Colonic mucosa (tissue), 4 donors: Measurements from ENCODE around the gene ZNF792. TPM values are rescaled to one million over a fixed set of nuclear protein-coding genes. Genes with fewer than 3 reads are reported as not detected.

Experiments used
- DNase-seq: peaks from one replicate; pipeline ENCODE4 v3.0.0-alpha.2; 2020
- H3K27ac ChIP-seq: fragments of 200-600 bp; one replicate; pipeline ENCODE4 v1.8.0; 2021
- H3K27me3 ChIP-seq: fragments of 200-600 bp; one replicate; pipeline ENCODE4 v1.8.0; 2021
- H3K36me3 ChIP-seq: fragments of 200-600 bp; one replicate; pipeline ENCODE4 v1.8.0; 2021
- H3K4me1 ChIP-seq: fragments of 200-600 bp; one replicate; pipeline ENCODE4 v1.8.0; 2021; ENCODE audit warnings: mild to moderate bottlenecking
- H3K4me3 ChIP-seq: fragments of 200-600 bp; one replicate; pipeline ENCODE4 v1.8.0; 2021
- H3K9ac ChIP-seq, 2 donors: one replicate each; pipeline ENCODE4 v1.7.0; 2013; ENCODE audit warnings: control low read depth in 2 of 2, low read depth in 2 of 2, low read length in 2 of 2
- H3K9me3 ChIP-seq: fragments of 200-600 bp; one replicate; pipeline ENCODE4 v1.8.0; 2021
- CTCF ChIP-seq: fragments of 200-600 bp; IDR thresholded peaks from one replicate; pipeline ENCODE4 v1.8.0; 2022; ENCODE audit warnings: antibody characterized with exemption, mild to moderate bottlenecking
- intact Hi-C: fragments of 100-400 bp; cut with DNase I; formaldehyde crosslinking; loops from one replicate; pipeline ENCODE4 v1.14.1; 2022
- total RNA-seq, 2 donors: library from RNA; stranded (reverse); fragmentation: NEBNext Ultra II Directional in 1 of 2; extraction: Animal tissue kit (Norgen Biotek cat#: 25700) in 1 of 2; gene quantifications; one replicate each; pipeline ENCODE4 v1.2.1, GENCODE V29; 2021
- donor health status: healthy.
- donor health status: DM: no; HTN: no; CAD: no.
- donor health status: DM: no; HTN: no; CAD: no.

Gene ZNF792
- total RNA-seq, 2 donors from 2014 or later = 6.7 to 8.1 TPM

DNA sequence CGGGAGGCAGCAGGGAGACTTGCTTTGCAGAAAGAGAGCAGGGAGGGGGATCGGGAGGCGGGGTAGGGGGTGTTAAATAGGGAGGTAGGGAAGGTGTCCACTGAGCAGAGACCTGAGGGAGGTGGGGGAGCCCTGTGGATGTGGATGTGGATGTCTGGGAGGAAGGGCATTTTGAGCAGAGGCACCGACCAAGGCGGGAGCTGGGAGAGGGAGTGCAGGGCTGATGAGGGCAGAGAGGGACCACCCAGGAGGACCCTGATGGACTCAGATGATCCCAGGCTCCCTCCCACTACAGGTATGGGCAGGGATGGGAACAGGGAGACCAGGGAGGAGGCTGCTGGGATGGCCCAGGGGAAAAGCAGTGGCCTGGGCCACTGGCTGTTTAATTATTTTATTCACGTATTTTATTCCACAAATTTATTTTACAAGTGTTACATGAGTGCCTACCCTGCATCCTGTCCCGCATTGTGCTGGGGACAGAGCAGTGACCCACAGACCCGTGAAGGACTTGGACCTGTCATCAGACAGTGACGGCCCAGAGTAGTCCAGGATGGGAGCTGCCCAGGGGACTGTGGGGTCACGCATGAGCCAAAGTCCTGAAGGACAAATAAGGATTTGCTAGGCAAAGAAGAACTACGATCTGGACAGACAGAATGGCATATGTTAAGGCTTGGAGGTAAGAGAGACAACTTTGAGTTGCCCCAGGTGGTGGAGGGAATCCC lies 41.4 kb upstream of the ZNF792 start:
- no peaks in the 10 kb centered on the region for H3K36me3 ChIP-seq
- intact Hi-C loops = no loop called here
- peaks cover 4% of the 10 kb centered on the region for H3K4me1 ChIP-seq
- no peak for TF ChIP-seq CTCF
- no peaks in the 10 kb centered on the region for H3K9me3 ChIP-seq
- no peak overlapping the region for H3K4me3 ChIP-seq
- H3K27ac ChIP-seq = no peak overlapping the region
- H3K9ac ChIP-seq = peak overlapping the region in 1 of 2 donors; percentile 80
- H3K27me3 ChIP-seq = no peaks in the 10 kb centered on the region
- no peak for DNase-seq

DNA sequence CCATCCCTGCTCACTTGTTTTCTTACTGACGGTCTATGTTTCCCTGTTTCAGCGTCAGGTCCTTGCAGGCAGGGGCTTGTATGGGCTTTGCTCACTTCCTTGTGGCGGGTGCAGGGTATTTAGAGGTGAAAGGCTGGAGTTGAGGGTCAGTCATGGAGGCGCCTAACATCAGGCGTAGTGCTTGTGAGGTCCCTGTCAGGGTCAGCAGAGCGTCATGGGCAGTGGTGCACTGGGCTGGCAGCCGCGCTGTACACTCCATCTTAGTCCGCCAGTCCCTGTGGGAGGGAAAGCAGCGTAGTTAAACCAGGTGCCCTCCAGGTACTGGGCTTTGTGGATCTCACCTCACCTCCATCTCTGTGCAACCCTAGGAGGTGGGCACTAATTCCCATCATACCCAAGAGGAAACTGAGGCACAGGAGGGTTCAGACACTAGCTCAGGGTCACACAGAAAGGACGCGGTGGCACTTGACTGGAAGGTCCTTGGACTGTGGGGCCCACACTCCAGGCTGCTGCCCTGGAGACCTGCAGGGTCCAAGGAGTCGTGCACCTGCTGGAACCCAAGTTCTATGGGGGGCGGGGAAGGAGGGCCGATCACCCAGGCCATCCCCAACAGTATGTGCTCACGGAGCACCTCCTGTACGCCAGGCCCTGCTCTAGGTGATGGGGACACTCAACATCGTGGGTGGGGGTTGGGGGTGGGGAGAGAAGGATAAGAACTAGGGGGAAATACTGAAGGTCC lies 40.7 kb upstream of the ZNF792 start:
- DNase-seq = no peak
- intact Hi-C loops = no loop called here
- H3K36me3 ChIP-seq = no peaks in the 10 kb centered on the region
- H3K27me3 ChIP-seq = no peaks in the 10 kb centered on the region
- H3K27ac ChIP-seq = no peak overlapping the region
- H3K4me3 ChIP-seq = no peak overlapping the region
- TF ChIP-seq CTCF = no peak
- peak overlapping the region; percentile 13 to 35 for H3K9ac ChIP-seq
- peaks cover 4% of the 10 kb centered on the region for H3K4me1 ChIP-seq
- H3K9me3 ChIP-seq = no peaks in the 10 kb centered on the region

- H3K27me3 ChIP-seq = no peaks in the 10 kb centered on the region
- H3K9me3 ChIP-seq = no peaks in the 10 kb centered on the region
- intact Hi-C loops = no loop called here
- peaks cover 4% of the 10 kb centered on the region for H3K4me1 ChIP-seq
- peak overlapping the region; percentile 15 to 91 for H3K9ac ChIP-seq
- no peak for DNase-seq
- no peak overlapping the region for H3K4me3 ChIP-seq
- H3K27ac ChIP-seq = no peak overlapping the region
- no peaks in the 10 kb centered on the region for H3K36me3 ChIP-seq
- no peak for TF ChIP-seq CTCF
Observed at GRCh38 chr19:35002037-35002535, 38.1 kb upstream of the ZNF792 start.

DNA sequence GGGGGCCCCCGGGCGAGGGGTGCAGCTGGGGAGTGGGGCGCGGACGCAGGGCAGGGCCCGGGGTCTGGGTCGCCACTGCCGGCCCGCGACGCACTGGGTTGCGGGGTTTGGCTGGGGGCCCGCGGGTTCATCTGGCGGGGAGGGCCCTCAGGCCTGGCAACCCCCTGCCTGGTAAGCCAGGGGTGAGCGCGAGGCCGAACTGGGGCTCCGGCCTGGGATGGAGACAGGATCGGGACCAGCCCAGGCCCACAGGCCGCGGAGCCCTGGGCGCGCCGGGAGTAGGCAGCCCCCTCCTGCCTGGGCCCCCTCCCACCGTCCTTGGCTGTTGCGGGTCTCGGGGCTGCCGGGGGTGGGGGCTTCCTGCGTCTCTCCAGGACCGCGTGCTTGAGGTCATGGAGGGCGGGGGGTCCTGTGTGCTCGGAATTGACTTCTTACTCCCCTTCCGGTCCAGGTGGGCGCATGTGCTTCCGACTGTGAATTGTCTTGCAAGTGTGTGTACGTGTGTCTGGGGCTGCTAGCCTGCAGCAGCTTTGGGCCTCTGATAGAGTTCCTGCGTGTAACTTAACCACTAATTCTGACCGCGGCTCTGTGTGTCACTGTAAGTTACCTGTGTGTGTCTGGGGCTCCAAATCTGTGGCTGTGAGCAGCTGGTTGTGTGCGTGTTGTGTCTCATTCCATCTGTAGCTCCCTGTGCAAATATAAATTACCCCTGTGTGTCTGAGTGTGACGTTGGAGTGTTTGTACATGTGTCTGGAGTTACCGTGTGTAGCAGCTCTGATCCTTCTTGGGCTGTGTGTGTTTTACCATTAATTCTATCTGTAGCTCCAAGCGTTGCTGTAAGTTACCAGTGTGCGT lies 36.8 kb upstream of the ZNF792 start:
- TF ChIP-seq CTCF = no peak
- H3K4me1 ChIP-seq = peaks cover 13% of the 10 kb centered on the region
- H3K27ac ChIP-seq = peak overlapping the region; percentile 96
- intact Hi-C loops = no loop called here
- H3K27me3 ChIP-seq = no peaks in the 10 kb centered on the region
- no peaks in the 10 kb centered on the region for H3K9me3 ChIP-seq
- no peaks in the 10 kb centered on the region for H3K36me3 ChIP-seq
- peak overlapping the region; percentile 79 for H3K4me3 ChIP-seq
- peak overlapping the region; percentile 91 to 95 for H3K9ac ChIP-seq
- peak; percentile 50 for DNase-seq

DNA sequence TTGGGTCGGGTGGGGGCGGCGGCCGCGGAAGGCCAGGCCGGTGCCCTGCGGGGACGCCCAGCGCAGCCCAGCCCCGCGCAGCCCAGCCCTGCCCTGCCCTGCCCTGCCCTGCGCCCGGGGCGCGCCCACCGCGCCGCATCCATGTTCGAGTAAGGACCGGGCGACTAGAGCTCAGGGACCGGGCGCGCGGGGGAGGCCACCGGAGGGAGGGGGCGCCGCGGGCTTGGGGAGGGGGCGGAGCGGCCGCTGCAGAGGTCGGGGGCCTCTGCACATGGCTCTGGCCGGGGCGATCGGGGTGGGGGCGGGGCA lies 36.3 kb upstream of the ZNF792 start:
- Histone ChIP-seq H3K9ac (peak overlapping the region; percentile 91 to 95), H3K27me3 (no peaks in the 10 kb centered on the region), H3K4me1 (peaks cover 14% of the 10 kb centered on the region), H3K27ac (peak overlapping the region; percentile 96), H3K4me3 (peak overlapping the region; percentile 79), H3K36me3 (no peaks in the 10 kb centered on the region), H3K9me3 (no peaks in the 10 kb centered on the region)
- no peak for DNase-seq
- TF ChIP-seq CTCF = no peak
- intact Hi-C loops = no loop called here
